HG02763 (cell line): ENCODE data around the gene WASF3.

Experiments used
- ATAC-seq: cut with Tn5 transposase; IDR thresholded peaks from one replicate; pipeline ENCODE4 v1.9.1; 2021; ENCODE audit warnings: mild to moderate bottlenecking, moderate library complexity; ENCODE audit not compliant: unreplicated experiment

WASF3 gene

GRCh38 chr13:26677156-26677555, 119.7 kb downstream of the WASF3 start:
- ATAC-seq: no peak

DNA sequence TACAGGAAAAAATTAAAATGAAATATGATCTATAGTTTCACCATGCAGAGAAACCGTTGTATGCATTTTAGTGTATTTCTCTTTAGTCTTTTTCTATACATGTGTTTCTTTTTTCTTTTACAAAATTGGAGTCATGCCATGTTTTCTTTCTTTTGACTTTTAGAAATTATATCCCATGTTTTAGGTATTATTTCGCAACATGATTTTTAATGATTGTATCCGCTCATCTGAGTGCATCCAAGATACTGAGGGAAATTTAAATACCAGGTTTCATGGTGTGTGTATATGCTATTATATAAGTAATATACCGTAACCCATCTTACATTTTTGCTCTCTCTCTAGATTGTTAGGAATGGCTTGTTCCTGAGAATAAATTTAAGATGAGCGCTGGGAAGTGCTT, 120.8 kb downstream of the WASF3 start:
- no peak for ATAC-seq

- no peak for ATAC-seq
Observed at GRCh38 chr13:26678796-26679195, 121.3 kb downstream of the WASF3 start.

GRCh38 chr13:26679411-26680122, 122.1 kb downstream of the WASF3 start:
- no peak for ATAC-seq

DNA sequence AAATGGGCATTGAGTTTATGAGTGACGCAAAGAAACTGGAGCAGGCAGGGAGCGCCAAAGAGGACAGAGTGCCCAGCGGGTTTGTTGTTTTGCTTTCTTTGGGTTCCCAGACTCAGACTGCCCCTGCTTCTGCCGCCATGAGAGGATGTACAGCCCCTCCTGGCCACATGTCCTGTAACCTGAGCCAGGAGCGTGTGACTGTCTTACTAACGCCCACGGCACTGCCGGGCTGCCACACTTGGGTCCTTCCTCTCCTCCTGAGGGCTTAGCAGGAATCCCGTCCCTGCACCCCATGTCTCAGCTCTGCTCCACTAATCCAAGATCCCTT, 122.6 kb downstream of the WASF3 start:
- ATAC-seq: no peak

DNA sequence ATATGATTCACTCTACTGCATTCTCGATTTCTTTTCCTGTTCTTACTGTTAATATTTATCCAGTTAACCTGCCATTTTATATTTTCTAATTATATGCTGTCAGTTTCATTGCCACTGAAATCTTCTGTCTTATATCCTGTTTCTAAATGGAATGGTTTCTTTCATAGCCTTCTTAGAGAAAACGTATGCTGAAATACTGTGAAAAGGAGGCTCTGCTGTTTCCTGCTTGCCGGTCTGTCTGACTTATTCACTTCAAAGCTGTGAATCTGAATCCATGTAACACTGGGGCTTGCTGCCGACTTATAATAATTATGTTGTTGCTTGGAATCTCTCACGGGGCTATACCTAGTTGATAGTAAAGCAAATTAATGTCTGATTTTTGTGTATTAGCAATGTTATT, 123.1 kb downstream of the WASF3 start:
- no peak for ATAC-seq

GRCh38 chr13:26681036-26681435, 123.6 kb downstream of the WASF3 start:
- ATAC-seq: no peak

- no peak for ATAC-seq
Observed at GRCh38 chr13:26682606-26683005, 125.1 kb downstream of the WASF3 start.

GRCh38 chr13:26685606-26686005, 128.1 kb downstream of the WASF3 start:
- no peak for ATAC-seq

- ATAC-seq: no peak
Observed at GRCh38 chr13:26686285-26686684, 128.8 kb downstream of the WASF3 start.

- no peak for ATAC-seq
Observed at GRCh38 chr13:26688286-26688685, 130.8 kb downstream of the WASF3 start.

- no peak for ATAC-seq
Observed at GRCh38 chr13:26688980-26689379, 131.5 kb downstream of the WASF3 start.

- no peak for ATAC-seq
Observed at GRCh38 chr13:26693749-26694463, 136.4 kb downstream of the WASF3 start.

GRCh38 chr13:26694609-26695359, 137.3 kb downstream of the WASF3 start:
- ATAC-seq: no peak

- no peak for ATAC-seq
Observed at GRCh38 chr13:26695360-26695705, 137.8 kb downstream of the WASF3 start.

DNA sequence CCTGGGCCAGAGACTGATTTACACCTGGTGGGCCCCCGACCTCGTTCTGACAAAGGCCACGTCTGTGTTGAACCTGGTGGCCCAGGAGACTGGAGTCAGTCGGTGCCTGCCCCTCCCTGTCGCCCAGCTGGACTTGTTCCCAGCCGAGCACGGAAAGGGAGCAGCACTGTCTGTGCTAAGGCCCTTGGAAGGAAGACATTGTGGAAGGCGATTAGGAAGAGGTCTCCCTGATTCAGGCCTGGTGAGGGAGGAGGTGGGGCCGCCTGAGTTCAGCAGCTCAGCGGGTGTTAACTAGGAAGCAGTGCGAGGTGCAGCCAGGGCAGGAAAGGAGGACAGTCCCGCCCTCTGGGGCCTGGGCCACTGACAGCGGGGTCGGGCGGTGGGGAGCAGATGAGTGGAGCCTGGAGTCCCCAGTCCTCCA, 138.4 kb downstream of the WASF3 start:
- no peak for ATAC-seq

DNA sequence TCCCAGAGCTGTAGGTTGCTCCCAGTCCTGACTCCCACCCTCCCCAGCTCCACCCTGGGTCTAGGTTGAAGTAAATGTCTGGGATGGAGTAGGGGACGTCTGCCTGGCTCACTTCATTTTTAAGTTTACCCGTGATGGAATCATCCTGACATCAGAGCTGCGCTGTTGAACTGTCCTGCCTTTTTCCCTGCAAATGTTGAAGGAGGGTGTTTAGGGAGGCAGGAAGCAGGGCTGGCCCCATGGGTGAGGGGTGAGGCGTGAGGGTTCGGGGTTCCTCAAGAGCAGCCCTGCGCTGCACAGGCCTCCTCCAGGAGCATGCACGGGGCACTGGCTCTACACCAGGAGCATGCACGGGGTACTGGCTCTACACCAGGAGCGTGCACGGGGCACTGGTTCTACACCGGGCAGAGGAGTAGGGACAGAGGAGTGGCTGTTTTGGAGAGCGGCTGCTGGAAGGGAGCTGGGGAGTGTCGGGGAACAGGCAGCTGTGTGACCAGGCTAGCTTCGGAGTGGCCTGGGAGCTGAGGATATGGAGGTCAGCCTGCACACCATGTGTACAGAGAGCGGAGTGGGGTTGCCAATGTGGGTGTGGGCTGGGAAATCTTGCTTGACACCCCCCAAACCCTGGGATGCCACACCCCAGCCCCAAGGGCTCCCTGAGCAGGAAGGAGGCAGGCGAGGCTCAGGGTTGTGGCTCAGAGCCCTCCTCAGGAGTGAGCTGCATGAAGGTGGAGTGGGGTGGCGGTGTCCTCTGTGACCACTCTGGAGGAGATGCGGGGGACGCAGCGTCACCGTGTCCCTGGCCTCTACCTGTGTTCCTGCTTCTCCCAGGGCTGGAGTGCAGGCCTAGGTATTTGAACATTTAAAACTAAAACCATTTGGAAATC, 139.8 kb downstream of the WASF3 start:
- no peak for ATAC-seq

DNA sequence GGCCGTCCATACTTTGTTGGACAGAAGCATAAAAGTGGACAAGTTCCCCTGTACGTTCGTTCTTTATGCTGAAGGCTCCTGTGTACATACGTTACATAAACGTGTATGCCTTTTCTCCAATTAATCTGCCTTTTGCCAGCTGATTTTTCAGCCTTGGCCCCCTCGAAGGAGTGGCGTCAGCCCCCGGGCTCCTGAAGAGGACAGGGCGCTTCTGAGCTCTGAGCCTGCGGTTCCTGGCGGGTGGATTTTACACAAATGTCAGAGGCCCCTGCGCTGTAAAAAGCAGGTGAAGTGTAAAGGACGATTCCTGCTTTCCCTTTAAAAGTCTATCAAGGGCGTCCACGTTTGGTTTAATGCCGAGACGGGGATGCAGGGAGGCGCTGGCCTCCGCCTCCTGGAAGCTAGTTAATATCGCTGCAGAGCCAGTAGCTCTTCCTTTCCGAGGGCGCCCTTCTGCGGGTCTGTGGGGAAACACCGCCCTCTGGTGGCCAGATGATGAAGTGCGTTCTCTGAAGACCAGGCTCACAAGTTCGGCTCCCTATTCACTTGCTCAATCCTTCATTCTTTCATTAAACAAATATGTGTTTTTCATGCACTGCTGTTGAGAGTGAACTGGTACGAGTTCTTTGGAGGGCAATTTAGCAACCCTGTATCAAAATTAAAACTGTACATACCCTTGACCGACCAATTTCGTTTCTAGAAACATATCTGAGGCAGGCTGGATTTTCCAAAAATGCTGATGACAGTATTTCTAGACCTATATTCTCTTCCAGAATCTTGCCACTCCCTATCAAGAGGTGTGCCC, 141.1 kb downstream of the WASF3 start:
- peak; percentile 61 for ATAC-seq

DNA sequence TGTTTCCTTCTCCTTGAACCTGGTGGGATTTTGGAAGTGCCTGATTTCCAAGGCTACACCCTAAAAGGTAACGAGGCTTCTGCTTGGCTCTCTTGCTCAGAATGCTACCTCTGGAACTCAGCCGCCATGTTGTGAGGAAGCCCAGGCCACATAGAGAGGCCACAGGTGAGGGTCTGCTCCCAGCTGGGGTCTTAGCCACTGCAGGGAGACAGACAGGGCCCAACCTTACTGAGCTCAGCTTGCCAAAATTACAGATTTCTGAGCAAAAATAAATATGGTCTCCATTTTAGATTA, 141.7 kb downstream of the WASF3 start:
- no peak for ATAC-seq

DNA sequence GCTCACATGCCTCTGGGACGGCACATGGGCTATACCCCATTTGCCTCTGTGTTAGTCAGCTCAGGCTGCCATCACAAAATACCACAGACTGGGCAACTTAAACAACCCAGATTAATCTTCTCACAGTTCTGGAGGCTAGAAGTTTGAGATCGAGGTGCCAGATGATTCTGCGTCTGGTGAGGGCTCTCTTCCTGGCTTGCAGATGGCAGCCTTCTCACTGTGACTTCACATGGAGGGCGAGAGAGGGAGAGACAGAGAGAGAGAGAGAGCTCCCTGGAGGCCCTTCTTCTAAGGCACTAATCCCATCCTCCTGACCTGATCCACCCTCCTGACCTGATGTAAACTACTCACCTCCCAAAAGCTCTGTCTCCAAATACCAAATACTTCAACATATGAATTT, 148.1 kb downstream of the WASF3 start:
- no peak for ATAC-seq

DNA sequence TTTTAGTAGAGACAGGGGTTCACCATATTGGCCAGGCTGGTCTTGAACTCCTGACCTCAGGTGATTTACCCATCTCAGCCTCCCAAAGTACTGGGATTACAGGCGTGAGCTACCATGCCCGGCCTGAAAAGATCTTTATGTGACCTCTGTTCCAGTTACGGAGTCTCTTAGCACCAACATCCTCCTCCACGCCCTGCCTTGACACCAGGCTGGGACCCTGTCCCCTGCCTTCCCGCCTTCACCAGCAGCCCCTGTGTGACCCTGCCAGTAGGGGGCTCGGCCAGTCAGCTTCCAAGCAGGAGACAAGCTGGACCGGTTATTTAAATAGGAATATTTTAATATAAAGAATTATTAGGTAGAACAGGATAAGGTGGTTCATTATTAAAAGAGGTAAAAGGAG, 148.9 kb downstream of the WASF3 start:
- no peak for ATAC-seq
